ENCODE data around the gene SPATA31C1. TPM values are rescaled to one million over a fixed set of nuclear protein-coding genes. Genes with fewer than 3 reads are reported as not detected.
A peak's percentile ranks its signal among the peaks of the same experiment; 100 is the strongest.

SPATA31C1 gene
- total and polyA plus RNA-seq, 3 donors from 2014 or later, result 5.9 to 21.1 (median 13.5) TPM

DNA sequence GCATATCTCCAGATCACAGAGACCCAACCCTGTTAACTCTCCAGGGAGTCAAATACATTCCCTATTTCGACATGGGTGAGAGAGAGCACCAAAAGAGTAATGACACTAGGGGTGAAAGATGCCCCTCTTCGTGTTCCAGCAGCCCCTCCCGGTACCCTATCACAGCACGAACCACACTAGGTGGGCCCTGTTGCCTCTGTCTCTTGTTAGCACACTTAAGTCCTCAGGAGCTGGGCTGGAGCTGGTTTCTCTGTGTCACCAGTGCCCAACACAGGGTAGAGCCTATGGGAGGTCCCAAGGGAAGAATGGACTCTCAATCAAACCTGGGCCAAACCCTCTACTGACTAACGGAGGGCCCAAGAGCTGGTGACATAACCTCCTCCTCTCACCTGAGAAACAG is 55.4 kb downstream of the SPATA31C1 start:
- Histone ChIP-seq H3K36me3 (ENCODE audit: low read depth, missing control alignments) (no peaks in the 10 kb centered on the region), H3K27ac (no peak overlapping the region), H3K4me3 (peak overlapping the region in 1 of 2 donors; percentile 56), H3K9me3 (no peaks in the 10 kb centered on the region), H3K4me1 (peaks cover 6% of the 10 kb centered on the region), H3K27me3 (no peaks in the 10 kb centered on the region)
- TF ChIP-seq, protein P1, sequence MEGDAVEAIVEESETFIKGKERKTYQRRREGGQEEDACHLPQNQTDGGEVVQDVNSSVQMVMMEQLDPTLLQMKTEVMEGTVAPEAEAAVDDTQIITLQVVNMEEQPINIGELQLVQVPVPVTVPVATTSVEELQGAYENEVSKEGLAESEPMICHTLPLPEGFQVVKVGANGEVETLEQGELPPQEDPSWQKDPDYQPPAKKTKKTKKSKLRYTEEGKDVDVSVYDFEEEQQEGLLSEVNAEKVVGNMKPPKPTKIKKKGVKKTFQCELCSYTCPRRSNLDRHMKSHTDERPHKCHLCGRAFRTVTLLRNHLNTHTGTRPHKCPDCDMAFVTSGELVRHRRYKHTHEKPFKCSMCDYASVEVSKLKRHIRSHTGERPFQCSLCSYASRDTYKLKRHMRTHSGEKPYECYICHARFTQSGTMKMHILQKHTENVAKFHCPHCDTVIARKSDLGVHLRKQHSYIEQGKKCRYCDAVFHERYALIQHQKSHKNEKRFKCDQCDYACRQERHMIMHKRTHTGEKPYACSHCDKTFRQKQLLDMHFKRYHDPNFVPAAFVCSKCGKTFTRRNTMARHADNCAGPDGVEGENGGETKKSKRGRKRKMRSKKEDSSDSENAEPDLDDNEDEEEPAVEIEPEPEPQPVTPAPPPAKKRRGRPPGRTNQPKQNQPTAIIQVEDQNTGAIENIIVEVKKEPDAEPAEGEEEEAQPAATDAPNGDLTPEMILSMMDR (IDR thresholded peaks at IDR 0.05), result no peak
- TF ChIP-seq POLR2A (IDR thresholded peaks at IDR 0.05), result no peak
- 65 to 83% methylated on average over 5 of the region's 5 CpGs for WGBS, 2 donors
- no peak for DNase-seq
- intact Hi-C loops (cut with DNase I; ENCODE audit: low total_unique reads), result no loop called here

Other genes with a start within 250 kb of the SPATA31C1 start
- gene CTSL, start 191.8 kb upstream of the SPATA31C1 start, total RNA-seq, result 100 to 1,000 TPM; 100 to 105 TPM
- gene CTSL, start 191.8 kb upstream of the SPATA31C1 start, polyA plus RNA-seq (ENCODE audit: insufficient read depth, low read depth, low replicate concordance), result 185 TPM
- 1 to 10 TPM; 4.6 to 4.8 TPM for gene SPATA31E1, start 35.1 kb upstream of the SPATA31C1 start, total RNA-seq
- gene SPATA31E1, start 35.1 kb upstream of the SPATA31C1 start, polyA plus RNA-seq (ENCODE audit: insufficient read depth, low read depth, low replicate concordance), result 25.0 TPM
- 10 to 100 TPM; 18.2 to 22.3 TPM for gene CDK20, start 56.6 kb downstream of the SPATA31C1 start, total RNA-seq
- 39.8 TPM for gene CDK20, start 56.6 kb downstream of the SPATA31C1 start, polyA plus RNA-seq (ENCODE audit: insufficient read depth, low read depth, low replicate concordance)
- 10 to 100 TPM in 1 of 2 donors, 1 to 10 TPM in 1; 3.6 to 10.7 TPM for gene SPATA31C2, start 220.5 kb downstream of the SPATA31C1 start, total RNA-seq
- gene SPATA31C2, start 220.5 kb downstream of the SPATA31C1 start, polyA plus RNA-seq (ENCODE audit: insufficient read depth, low read depth, low replicate concordance), result 13.8 TPM